ENCODE results near the gene CHAC2.
"Not testable (repeated sequence)": the region's sequence is repeated elsewhere in the genome, so short reads cannot be mapped to it uniquely, and the experiment has no call there.

CHAC2 gene

GRCh38 chr2:53767405-53768241 is at the start of gene CHAC2:
CHAC2 (plus strand) TSS chr2:53767804; CDS start chr2:53767887, 83 bp downstream.
- in situ Hi-C loops (cut with HindIII; ENCODE audit: low sequenced_read_pairs): no loop called here

- in situ Hi-C loops (cut with HindIII; ENCODE audit: low sequenced_read_pairs): not testable (repeated sequence)
Observed at GRCh38 chr2:53720944-53721343, 46.7 kb upstream of the CHAC2 start.

DNA sequence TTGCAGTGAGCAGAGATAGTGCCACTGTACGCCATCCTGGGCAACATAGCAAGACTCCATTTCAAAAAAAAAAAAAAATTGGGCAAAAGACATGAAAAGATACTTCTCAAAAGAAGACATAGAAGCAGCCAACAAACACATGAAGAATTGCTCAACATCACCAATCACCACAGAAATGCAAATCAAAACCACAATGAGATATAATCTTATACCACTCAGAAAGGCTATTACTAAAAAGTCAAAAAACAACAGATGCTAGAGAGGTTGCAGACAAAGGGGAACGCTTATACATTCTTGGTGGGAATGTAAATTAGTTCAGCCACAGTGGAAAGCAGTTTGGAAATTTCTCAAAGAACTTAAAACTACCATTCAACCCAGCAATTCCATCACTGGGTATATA is 43.1 kb upstream of the CHAC2 start:
- in situ Hi-C loops (cut with HindIII; ENCODE audit: low sequenced_read_pairs): no loop called here

DNA sequence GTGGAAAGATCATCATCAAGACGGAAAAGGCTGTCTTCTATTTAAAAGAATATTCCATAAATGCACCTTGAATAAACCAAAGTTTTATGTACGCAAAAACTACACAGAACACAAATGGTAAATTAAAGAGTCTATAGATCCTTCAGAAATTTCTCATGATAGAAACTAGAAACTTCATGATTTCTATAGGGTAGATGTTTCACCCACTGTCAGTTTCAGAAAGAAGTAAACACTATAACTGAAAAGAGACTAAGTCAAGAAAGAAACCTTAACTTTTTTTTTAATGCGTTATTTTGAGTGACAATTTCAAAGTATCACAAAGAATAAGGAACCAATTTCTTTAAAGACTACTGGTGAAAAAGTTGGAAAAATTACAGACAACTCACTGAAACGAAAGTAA is 41.9 kb upstream of the CHAC2 start:
- in situ Hi-C loops (cut with HindIII; ENCODE audit: low sequenced_read_pairs): no loop called here

- in situ Hi-C loops (cut with HindIII; ENCODE audit: low sequenced_read_pairs): no loop called here
Observed at GRCh38 chr2:53727921-53728320, 39.7 kb upstream of the CHAC2 start.

GRCh38 chr2:53729143-53729762 is 38.4 kb upstream of the CHAC2 start:
- in situ Hi-C loops (cut with HindIII; ENCODE audit: low sequenced_read_pairs): no loop called here

DNA sequence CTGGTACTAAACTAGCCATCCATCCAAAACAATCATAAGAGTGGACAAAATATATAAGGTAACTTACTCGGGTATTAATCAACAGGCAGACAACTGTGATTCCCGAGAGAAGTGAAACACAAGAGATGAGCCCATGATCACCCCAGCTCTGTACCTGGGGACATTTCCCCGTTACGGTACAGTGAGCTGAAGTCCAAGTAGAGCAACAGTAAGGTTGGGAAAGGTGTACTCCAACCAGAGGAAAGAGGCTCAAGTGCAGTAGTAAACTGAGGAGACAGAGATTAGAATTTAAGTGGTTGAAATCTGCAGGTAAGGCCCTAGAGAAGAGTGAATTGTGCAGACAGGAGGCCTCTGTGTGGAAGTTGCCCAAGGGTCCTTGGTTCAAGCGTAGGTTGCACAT is 30.5 kb upstream of the CHAC2 start:
- in situ Hi-C loops (cut with HindIII; ENCODE audit: low sequenced_read_pairs): no loop called here

DNA sequence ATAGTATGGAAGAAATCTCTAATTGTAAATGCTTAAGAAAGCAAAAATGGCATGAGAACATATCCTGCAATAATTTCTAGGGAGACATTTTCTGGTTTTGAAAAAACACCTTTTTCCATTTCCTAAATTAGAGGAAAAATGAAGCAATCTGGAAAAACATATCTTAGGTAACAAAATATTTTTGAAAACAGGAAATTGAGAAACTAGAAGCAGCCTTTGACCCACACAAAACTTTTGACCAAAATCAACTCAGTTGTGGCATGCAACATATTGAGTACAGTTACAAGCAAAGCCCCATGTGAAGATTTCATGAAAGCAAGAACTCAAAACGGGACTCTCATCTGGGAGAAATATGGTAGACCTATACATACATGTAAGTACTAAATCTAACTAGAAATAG is 28.6 kb upstream of the CHAC2 start:
- in situ Hi-C loops (cut with HindIII; ENCODE audit: low sequenced_read_pairs): no loop called here

GRCh38 chr2:53740170-53740569 is 27.4 kb upstream of the CHAC2 start:
- in situ Hi-C loops (cut with HindIII; ENCODE audit: low sequenced_read_pairs): no loop called here

GRCh38 chr2:53744395-53745065 is 23.1 kb upstream of the CHAC2 start:
- in situ Hi-C loops (cut with HindIII; ENCODE audit: low sequenced_read_pairs): no loop called here

- in situ Hi-C loops (cut with HindIII; ENCODE audit: low sequenced_read_pairs): no loop called here
Observed at GRCh38 chr2:53750041-53750768, 17.4 kb upstream of the CHAC2 start.

DNA sequence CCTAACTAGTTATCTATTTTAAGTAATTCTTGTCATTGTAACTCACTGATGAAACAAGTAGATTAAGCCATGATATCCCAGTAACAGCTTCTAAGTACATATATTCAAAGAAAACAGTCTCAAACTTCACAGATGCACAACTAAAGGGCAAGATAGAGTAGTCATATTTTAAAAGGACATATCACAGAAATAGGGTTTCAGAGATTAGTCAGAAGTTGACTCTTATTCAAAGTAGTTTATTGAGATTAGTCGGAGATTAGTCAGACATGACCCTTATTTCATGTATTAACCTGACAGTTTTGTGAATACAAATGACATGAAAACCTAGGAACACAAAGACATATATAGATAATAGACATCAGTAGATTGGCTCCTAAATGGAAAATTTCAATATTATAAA is 15.9 kb upstream of the CHAC2 start:
- in situ Hi-C loops (cut with HindIII; ENCODE audit: low sequenced_read_pairs): no loop called here

- in situ Hi-C loops (cut with HindIII; ENCODE audit: low sequenced_read_pairs): no loop called here
Observed at GRCh38 chr2:53752385-53752784, 15.2 kb upstream of the CHAC2 start.

- in situ Hi-C loops (cut with HindIII; ENCODE audit: low sequenced_read_pairs): no loop called here
Observed at GRCh38 chr2:53753041-53753440, 14.6 kb upstream of the CHAC2 start.

DNA sequence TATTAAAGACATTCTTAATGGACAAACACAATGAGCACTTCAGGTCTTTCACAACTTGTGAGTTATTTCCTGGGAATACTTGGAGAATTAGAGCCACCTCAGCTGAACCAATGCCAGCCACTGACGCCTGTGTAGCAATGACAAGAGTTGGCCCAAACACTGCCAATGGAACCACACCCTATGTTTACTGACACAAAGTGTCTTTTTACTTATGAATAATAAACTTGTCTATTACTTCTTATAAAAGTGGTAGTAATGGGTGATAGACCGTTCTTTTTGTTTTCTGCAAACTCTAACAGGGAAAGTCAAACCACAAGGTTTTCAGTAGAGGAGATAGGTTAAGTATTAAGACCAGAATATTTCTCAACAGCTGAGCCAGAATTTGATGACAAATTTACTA is 12.5 kb upstream of the CHAC2 start:
- in situ Hi-C loops (cut with HindIII; ENCODE audit: low sequenced_read_pairs): no loop called here

DNA sequence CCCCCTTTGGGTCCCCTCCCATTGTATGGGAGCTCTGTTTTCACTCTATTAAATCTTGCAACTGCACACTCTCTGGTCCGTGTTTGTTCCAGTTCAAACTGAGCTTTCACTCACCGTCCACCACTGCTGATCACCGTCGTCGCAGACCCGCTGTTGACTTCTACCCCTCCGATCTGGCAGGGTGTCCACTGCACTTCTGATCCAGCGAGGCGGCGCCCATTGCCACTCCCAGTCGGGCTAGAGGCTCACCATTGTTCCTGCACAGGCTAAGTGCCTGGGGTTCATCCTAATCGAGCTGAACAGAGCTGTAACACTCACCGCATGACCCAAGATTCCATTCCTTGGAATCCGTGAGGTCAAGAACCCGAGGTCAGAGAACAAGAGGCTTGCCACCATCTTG is 11.0 kb upstream of the CHAC2 start:
- in situ Hi-C loops (cut with HindIII; ENCODE audit: low sequenced_read_pairs): no loop called here

GRCh38 chr2:53757206-53757605 is 10.4 kb upstream of the CHAC2 start:
- in situ Hi-C loops (cut with HindIII; ENCODE audit: low sequenced_read_pairs): not testable (repeated sequence)

DNA sequence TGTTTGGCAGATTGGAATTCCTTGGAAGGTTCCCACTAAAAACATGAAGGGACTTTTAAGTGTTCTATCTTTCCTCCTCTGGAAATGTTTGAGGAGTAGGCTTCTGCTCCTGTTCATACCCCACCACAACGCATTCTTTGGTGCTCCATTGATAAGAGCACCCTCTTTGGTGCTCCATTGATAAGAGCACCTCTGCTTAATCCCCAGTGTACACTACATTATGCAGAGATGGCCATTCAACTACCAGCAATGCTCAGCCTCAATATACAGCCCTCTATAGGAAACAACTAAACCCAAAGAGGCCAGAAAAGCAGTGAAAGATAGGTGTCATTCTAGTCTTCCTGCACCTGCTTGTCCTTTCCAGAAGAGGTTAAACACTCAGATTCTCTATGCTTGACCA is 1.8 kb upstream of the CHAC2 start:
- in situ Hi-C loops (cut with HindIII; ENCODE audit: low sequenced_read_pairs): no loop called here

DNA sequence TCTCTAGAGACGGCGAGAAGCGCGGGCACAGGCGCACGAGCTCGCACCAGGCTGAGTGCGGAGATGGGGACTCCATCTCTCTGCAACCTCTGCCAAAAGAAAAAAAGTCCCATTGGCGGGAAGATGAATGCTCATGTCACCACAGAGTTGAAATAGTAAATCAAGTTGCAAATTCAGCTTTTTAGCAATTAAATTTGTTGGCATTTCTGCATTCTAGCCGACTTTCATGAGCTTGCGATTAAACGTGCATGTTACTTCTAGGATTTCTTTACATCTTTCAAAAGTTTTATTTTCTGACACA is 588 bp downstream of the CHAC2 start:
- in situ Hi-C loops (cut with HindIII; ENCODE audit: low sequenced_read_pairs): no loop called here

DNA sequence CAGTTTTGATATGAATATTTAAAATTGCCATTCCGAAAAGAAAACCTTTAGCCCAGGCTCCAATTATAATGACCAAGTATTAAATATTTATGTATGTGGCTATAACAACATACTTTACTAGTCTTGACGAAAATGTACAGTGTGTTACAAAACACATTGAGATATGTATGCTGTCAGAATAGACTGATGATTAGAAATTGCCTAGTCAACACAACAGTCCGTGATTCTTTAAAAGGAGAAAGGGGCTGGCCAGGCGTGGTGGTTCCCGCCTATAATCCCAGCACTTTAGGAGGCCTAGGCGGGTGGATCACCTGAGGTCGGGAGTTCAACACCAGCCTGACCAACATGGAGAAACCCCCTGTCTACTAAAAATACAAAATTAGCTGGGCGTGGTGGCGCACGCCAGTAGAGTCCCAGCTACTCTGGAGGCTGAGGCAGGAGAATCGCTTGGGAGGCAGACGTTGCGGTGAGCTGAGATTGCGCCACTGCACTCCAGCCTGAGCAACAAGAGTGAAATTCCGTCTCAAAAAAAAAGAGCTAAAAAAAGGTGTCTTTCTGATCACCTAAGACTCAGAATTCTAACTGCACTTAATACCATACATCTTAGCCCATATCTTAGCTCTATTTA is 1.8 kb downstream of the CHAC2 start:
- in situ Hi-C loops (cut with HindIII; ENCODE audit: low sequenced_read_pairs): no loop called here

DNA sequence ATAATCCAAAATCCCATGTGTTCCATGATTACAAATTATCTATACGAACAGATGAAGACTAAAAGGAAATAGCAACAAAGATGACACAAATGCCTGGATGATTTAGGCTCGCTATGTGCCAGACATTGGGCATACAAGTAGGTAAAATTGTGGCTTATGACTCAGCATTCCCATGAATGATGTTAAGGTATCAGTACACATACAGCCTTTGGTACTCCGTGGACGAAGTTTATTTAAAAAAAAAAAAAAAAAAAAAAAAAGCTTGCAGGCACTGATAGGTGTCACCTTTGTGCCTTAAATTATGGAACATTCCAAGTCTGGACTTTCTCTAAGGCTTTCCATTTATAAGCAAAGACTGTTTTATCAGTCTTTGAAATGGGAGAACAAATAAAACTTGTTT is 2.7 kb downstream of the CHAC2 start:
- in situ Hi-C loops (cut with HindIII; ENCODE audit: low sequenced_read_pairs): no loop called here

Data from endothelial cell of hepatic sinusoid (primary cell).